K562 (cell line): Measurements from ENCODE around the gene GLI3. TPM values are rescaled to one million over a fixed set of nuclear protein-coding genes. Genes with fewer than 3 reads are reported as not detected.

Source experiments
- ATAC-seq: fragments of 200-7000 bp; cut with Tn5 transposase; 3 replicates; pipeline ENCODE4 v1.9.1; 2020; ENCODE audit warnings: moderate library complexity
- BruUV-seq: library from RNA; stranded (reverse); fragments of 400-500 nt; replicated peaks from 2 replicates; lab custom pipeline; 2021; lab: Mats Ljungman, UMichigan
- CTCF ChIA-PET: fragments of 300-600 bp; formaldehyde crosslinking; extraction: SDS; loops from one replicate; lab custom pipeline; 2021; ENCODE audit warnings: low intra/inter-chr PET ratio; lab: Yijun Ruan, JAX
- POLR2A ChIA-PET: fragments of 300-600, 350-650 bp; sonication (Branson Sonifier 250); formaldehyde crosslinking; extraction: SDS; loops from one replicate; lab custom pipeline; 2021; ENCODE audit warnings: antibody characterized with exemption, inconsistent platforms; lab: Yijun Ruan, JAX
- DNase-seq, 4 experiments: peaks; one replicate each; pipeline versions ENCODE4 v3.0.0 to v3.0.0-alpha.2; 2011 to 2018; ENCODE audit warnings: low spot score in 3 of 4, mixed read lengths in 3 of 4; ENCODE audit errors: extremely low read depth in 1 of 4
- FAIRE-seq: peaks from 2 replicates; lab custom pipeline; 2011; peaks lifted over from hg19 to GRCh38; lab: Jason Lieb, UNC
- H2AFZ ChIP-seq: 2 replicates; pipeline ENCODE4 v1.6.0; 2011; ENCODE audit warnings: low read depth, low read length, control low read depth, inconsistent platforms
- H3K27ac ChIP-seq: fragments of 200-600 bp; 3 replicates; pipeline ENCODE4 v1.8.0; 2011; ENCODE audit warnings: low read depth, mild to moderate bottlenecking, control low read depth, inconsistent platforms, low read length, moderate library complexity, mixed read lengths; ENCODE audit errors: extremely low read depth
- H3K27me3 ChIP-seq, 2 experiments: fragments of 300-600 bp in 1 of 2; 2 replicates in 1 of 2; 3 replicates in 1 of 2; pipeline versions ENCODE4 v1.6.0 to v1.8.0; 2011; ENCODE audit warnings: inconsistent platforms in 2 of 2, low read length in 2 of 2, mild to moderate bottlenecking in 1 of 2, mixed read lengths in 1 of 2, moderate library complexity in 1 of 2; ENCODE audit not compliant: control insufficient read depth in 2 of 2, insufficient read depth in 2 of 2
- H3K36me3 ChIP-seq: fragments of 300-600 bp; 3 replicates; pipeline ENCODE4 v1.8.0; 2011; ENCODE audit warnings: mild to moderate bottlenecking, low read length, inconsistent platforms; ENCODE audit not compliant: control insufficient read depth, insufficient read depth
- H3K4me1 ChIP-seq, 2 experiments: fragments of 200-600 bp in 1 of 2; replicated peaks in 1 of 2; 2 replicates in 1 of 2; 3 replicates in 1 of 2; pipeline versions ENCODE4 v1.5.1 to v1.8.0; 2011; ENCODE audit warnings: inconsistent platforms in 2 of 2, low read length in 2 of 2, mild to moderate bottlenecking in 1 of 2, mixed read lengths in 1 of 2, moderate library complexity in 1 of 2; ENCODE audit not compliant: control insufficient read depth in 2 of 2, insufficient read depth in 2 of 2
- H3K4me2 ChIP-seq: 2 replicates; pipeline ENCODE4 v1.6.1; 2011; ENCODE audit warnings: low read length, control low read depth, inconsistent platforms, mixed read lengths; ENCODE audit not compliant: insufficient read depth
- H3K4me3 ChIP-seq: fragments of 200-600 bp; sonication (generic), shearing (Covaris generic); 2 replicates; pipeline ENCODE4 v1.5.1; 2016; ENCODE audit warnings: control low read depth, inconsistent platforms
- H3K79me2 ChIP-seq: fragments of 200-600 bp; 3 replicates; pipeline ENCODE4 v1.8.0; 2011; ENCODE audit warnings: low read length, inconsistent platforms; ENCODE audit not compliant: control insufficient read depth, insufficient read depth
- H3K9ac ChIP-seq, 2 experiments: 2 replicates each; pipeline versions ENCODE4 v1.6.0 to v1.6.1; 2011; ENCODE audit warnings: low read depth in 2 of 2, low read length in 2 of 2, control low read depth in 1 of 2, inconsistent platforms in 1 of 2, mild to moderate bottlenecking in 1 of 2, mixed read lengths in 1 of 2; ENCODE audit not compliant: insufficient read depth in 1 of 2
- H3K9me1 ChIP-seq: one replicate; pipeline ENCODE4 v1.6.0; 2011; ENCODE audit warnings: inconsistent platforms, mild to moderate bottlenecking, low read length, moderate library complexity; ENCODE audit not compliant: control insufficient read depth, insufficient read depth
- H3K9me3 ChIP-seq: replicated peaks from 2 replicates; pipeline ENCODE4 v1.5.1; 2011; ENCODE audit warnings: low read depth, low read length, inconsistent platforms; ENCODE audit not compliant: control insufficient read depth, insufficient read depth
- H4K20me1 ChIP-seq: replicated peaks from 2 replicates; pipeline ENCODE4 v1.6.1; 2011; ENCODE audit warnings: low read length, inconsistent platforms, mixed read lengths; ENCODE audit not compliant: control insufficient read depth, insufficient read depth
- BRF2 ChIP-seq: IDR thresholded peaks from 3 replicates; pipeline ENCODE4 v1.6.1; 2011; ENCODE audit warnings: borderline replicate concordance, mild to moderate bottlenecking; ENCODE audit not compliant: insufficient read length, insufficient read depth
- CEBPB ChIP-seq: fragments of 450-650 bp; IDR thresholded peaks from 2 replicates; pipeline ENCODE4 v1.6.1; 2016; ENCODE audit warnings: missing genetic modification characterization, missing compliant biosample characterization
- CREM ChIP-seq: IDR thresholded peaks from 2 replicates; pipeline ENCODE4 v1.6.1; 2014; ENCODE audit warnings: antibody characterized with exemption, low read depth
- ELF2 ChIP-seq: fragments of 250-450 bp; sonication (Bioruptor Pico); IDR thresholded peaks from 2 replicates; pipeline ENCODE4 v1.5.0; 2021; ENCODE audit warnings: mild to moderate bottlenecking
- GATAD2A ChIP-seq: fragments of 450-650 bp; IDR thresholded peaks from 2 replicates; pipeline ENCODE4 v1.6.1; 2017
- PBX2 ChIP-seq, 2 experiments: IDR thresholded peaks in 1 of 2; conservative IDR thresholded peaks in 1 of 2; 2 replicates each; pipeline ENCODE4 v1.6.1; 2016; ENCODE audit warnings: low read depth in 2 of 2, mild to moderate bottlenecking in 1 of 2, missing compliant biosample characterization in 1 of 2, missing genetic modification characterization in 1 of 2, moderate library complexity in 1 of 2
- RBM17 ChIP-seq: fragments of 200-400 bp; formaldehyde crosslinking; IDR thresholded peaks from 2 replicates; pipeline ENCODE4 v1.6.1; 2017; ENCODE audit warnings: low read depth, mild to moderate bottlenecking, low read length, borderline replicate concordance
- SRSF1 ChIP-seq: fragments of 200-400 bp; formaldehyde crosslinking; IDR thresholded peaks from 2 replicates; pipeline ENCODE4 v1.6.1; 2017; ENCODE audit warnings: mild to moderate bottlenecking, low read depth, low read length, moderate library complexity
- STAT5B ChIP-seq: fragments of 250-450 bp; sonication (Bioruptor Pico); IDR thresholded peaks from 2 replicates; pipeline ENCODE4 v1.8.0; 2021; ENCODE audit warnings: mild to moderate bottlenecking, inconsistent platforms
- TCFL5 ChIP-seq: fragments of 250-450 bp; sonication (Bioruptor Pico); conservative IDR thresholded peaks from 2 replicates; pipeline ENCODE4 v1.6.1; 2021; ENCODE audit warnings: mild to moderate bottlenecking, moderate library complexity, matching md5 sums
- ZNF561 ChIP-seq: fragments of 450-650 bp; formaldehyde crosslinking; conservative IDR thresholded peaks from 2 replicates; pipeline ENCODE4 v1.4.0; 2020; ENCODE audit warnings: mild to moderate bottlenecking, moderate library complexity
- WGBS: fragments of 100-300 bp; shearing (Covaris generic); methylation state at CpG from one replicate; pipeline ENCODE4 v1.1.6; 2016; ENCODE audit warnings: low coverage, mixed read lengths; ENCODE audit not compliant: insufficient coverage; ENCODE audit errors: missing lambda C conversion rate; 5-methylcytosine and 5-hydroxymethylcytosine counted together
- in situ Hi-C: fragments of 300-500 bp; cut with MboI; formaldehyde crosslinking; loops from 4 replicates; pipeline ENCODE4 v1.15.0; 2018; ENCODE audit warnings: inconsistent platforms, mixed read lengths
- intact Hi-C: fragments of 100-400 bp; cut with micrococcal nuclease; formaldehyde crosslinking; loops from 2 replicates; pipeline ENCODE4 v1.14.2; 2022
- polyA plus RNA-seq, 8 experiments: library from polyadenylated mRNA; depleted of rRNA in 4 of 8; stranded (reverse) in 5 of 8; unstranded in 3 of 8; fragments of >200 nt; fragmentation: Nextera tagmentation in 2 of 8; fragmentation: Illumina TruSeq in 1 of 8; extraction: Ambion mirVana in 2 of 8; extraction: Trizol in 1 of 8; gene quantifications; 2 replicates each; pipeline versions ENCODE4 v1.2.1 to v1.2.3, GENCODE V29; 2011 to 2014; ENCODE audit warnings: inconsistent platforms in 1 of 8, missing spikeins in 1 of 8
- total RNA-seq, 7 experiments: library from RNA; depleted of rRNA in 6 of 7; stranded (reverse); fragments of >200 nt in 6 of 7; fragmentation: Illumina TruSeq in 2 of 7; extraction: Trizol in 2 of 7; gene quantifications; 2 replicates each; pipeline versions ENCODE4 v1.2.1 to v1.2.3, GENCODE V29; 2011 to 2021; ENCODE audit warnings: low replicate concordance in 1 of 7

The GLI3 gene
- total and polyA plus RNA-seq, 9 of the 15 experiments (the other 6 are each of a cell fraction or from before 2014, with no cell fraction given): 0.01 to 0.18 (median 0.07) TPM; not detected in 6

GRCh38 chr7:42156967-42157721, 79.9 kb downstream of the GLI3 start:
- H3K4me3 ChIP-seq: no peak overlapping the region
- WGBS: 0% methylated on average over 6 of the region's 6 CpGs
- H3K4me1 ChIP-seq: no peaks in the 10 kb centered on the region
- no peaks in the 10 kb centered on the region for H3K9me3 ChIP-seq
- no peak for TF ChIP-seq BRF2
- no peaks in the 10 kb centered on the region for H4K20me1 ChIP-seq
- ATAC-seq: no peak
- H3K36me3 ChIP-seq: no peaks in the 10 kb centered on the region
- intact Hi-C loops (no loop called here), in situ Hi-C loops (no loop called here)
- H2AFZ ChIP-seq: no peak overlapping the region
- no peaks in the 10 kb centered on the region for H3K9me1 ChIP-seq
- ChIA-PET CTCF (interaction anchor here (0.6 kb wide), 1 partner anchor 354 kb away, joined by 3 read pairs; no protein-coding TSS in a partner anchor), POLR2A (no interaction called here)
- H3K27me3 ChIP-seq: peaks cover 0 to 9% of the 10 kb centered on the region in 2 experiments; a peak in 2 of 5 replicates
- H3K79me2 ChIP-seq: no peaks in the 10 kb centered on the region
- no peak overlapping the region for H3K4me2 ChIP-seq
- no peak for DNase-seq
- BruUV-seq: no TSS peak
- no peak for FAIRE-seq
- H3K27ac ChIP-seq: no peak overlapping the region
- no peak overlapping the region for H3K9ac ChIP-seq

GRCh38 chr7:42156291-42156865, 80.6 kb downstream of the GLI3 start:
- Histone ChIP-seq H3K9me1 (no peaks in the 10 kb centered on the region), H3K4me2 (no peak overlapping the region), H3K4me1 (no peaks in the 10 kb centered on the region), H4K20me1 (no peaks in the 10 kb centered on the region), H3K36me3 (no peaks in the 10 kb centered on the region), H3K9ac (no peak overlapping the region), H3K79me2 (no peaks in the 10 kb centered on the region), H2AFZ (no peak overlapping the region), H3K4me3 (no peak overlapping the region), H3K27ac (no peak overlapping the region), H3K27me3 (peaks cover 0 to 12% of the 10 kb centered on the region in 2 experiments; a peak in 2 of 5 replicates), H3K9me3 (no peaks in the 10 kb centered on the region)
- 0% methylated on average over 6 of the region's 6 CpGs for WGBS
- CTCF ChIA-PET: no interaction called here
- no TSS peak for BruUV-seq
- DNase-seq (no peak), FAIRE-seq (no peak), ATAC-seq (no peak)
- in situ Hi-C loops: no loop called here
- intact Hi-C loops: no loop called here
- POLR2A ChIA-PET: no interaction called here
- no peak for TF ChIP-seq ELF2 (CRISPR knock-in tag)
- TF ChIP-seq RBM17: no peak
- no peak for TF ChIP-seq CREM
- no peak for TF ChIP-seq STAT5B (CRISPR knock-in tag)
- no peak for TF ChIP-seq SRSF1
- no peak for TF ChIP-seq TCFL5 (CRISPR knock-in tag)
- TF ChIP-seq ZNF561: no peak
- TF ChIP-seq CEBPB (tag): no peak
- TF ChIP-seq PBX2 (CRISPR knock-in tag; IDR thresholded peaks at IDR 0.05; ENCODE audit: low read depth): no peak
- TF ChIP-seq PBX2 (tag; conservative IDR thresholded peaks at IDR 0.05; ENCODE audit: low read depth): no peak
- TF ChIP-seq GATAD2A: no peak
